Cardiac muscle cell (in vitro differentiated cells and primary cell): ENCODE results near the gene ERBB4. TPM values are rescaled to one million over a fixed set of nuclear protein-coding genes. Genes with fewer than 3 reads are reported as not detected.
"Not testable (repeated sequence)": the region's sequence is repeated elsewhere in the genome, so short reads cannot be mapped to it uniquely, and the experiment has no call there.

ENCODE experiments used
- DNase-seq, 2 donors: peaks; one replicate each; pipeline versions ENCODE4 v3.0.0 to v3.0.0-alpha.2; 2010 to 2017; ENCODE audit warnings: low read depth in 1 of 2, low spot score in 1 of 2
- H3K27ac ChIP-seq: fragments of 200-600 bp; sonication (generic); 2 replicates; pipeline ENCODE4 v1.5.1; 2016
- H3K27me3 ChIP-seq: fragments of 200-600 bp; sonication (generic); 2 replicates; pipeline ENCODE4 v1.6.0; 2016; ENCODE audit warnings: control low read depth
- H3K36me3 ChIP-seq: fragments of 200-600 bp; sonication (generic); 2 replicates; pipeline ENCODE4 v1.5.1; 2016; ENCODE audit warnings: control low read depth
- H3K4me1 ChIP-seq: fragments of 200-600 bp; sonication (generic); 2 replicates; pipeline ENCODE4 v1.8.1; 2017; ENCODE audit warnings: low read depth, mild to moderate bottlenecking, mixed run types
- H3K4me3 ChIP-seq: fragments of 200-600 bp; sonication (generic); 2 replicates; pipeline ENCODE4 v1.5.1; 2016; ENCODE audit warnings: mild to moderate bottlenecking
- H3K9me3 ChIP-seq: fragments of 200-600 bp; sonication (generic); 2 replicates; pipeline ENCODE4 v1.5.1; 2017; ENCODE audit warnings: low read depth, mild to moderate bottlenecking, control low read depth
- polyA plus RNA-seq: library from polyadenylated mRNA; unstranded; fragments of >200 nt; fragmentation: Nextera tagmentation; extraction: Ambion mirVana; gene quantifications from 2 replicates; pipeline ENCODE4 v1.2.1, GENCODE V29; 2016
- total RNA-seq: library from RNA; depleted of rRNA; stranded (reverse); fragments of >200 nt; gene quantifications from 2 replicates; pipeline ENCODE4 v1.2.3, GENCODE V29; 2016
- TF ChIP-seq, protein P1 (sequence below): IDR thresholded peaks from 2 replicates; pipeline ENCODE4 v1.5.1; 2012; ENCODE audit warnings: low read depth, mild to moderate bottlenecking, low read length

The ERBB4 gene
- total and polyA plus RNA-seq, 2 experiments from 2014 or later, result 38.1 to 42.1 TPM

DNA sequence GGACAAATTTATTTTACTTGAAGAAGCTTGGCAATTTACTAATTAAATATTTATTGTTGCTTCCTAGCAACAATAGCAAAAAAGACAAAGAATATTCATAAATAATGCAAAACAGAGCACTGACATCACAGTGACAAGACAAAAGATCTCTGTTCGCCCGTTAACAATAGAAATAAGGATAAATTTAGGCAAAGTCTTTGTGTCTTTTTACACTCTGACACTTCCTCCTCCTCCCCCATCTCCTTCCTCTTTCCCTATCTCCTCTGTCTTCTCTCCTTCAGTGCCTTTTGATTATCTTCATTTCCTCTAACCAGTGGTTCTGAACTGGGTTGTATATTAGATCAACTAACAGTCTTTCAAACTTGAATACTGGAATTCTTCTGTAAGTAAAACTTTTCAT is 808.4 kb downstream of the ERBB4 start:
- Histone ChIP-seq H3K4me1 (no peaks in the 10 kb centered on the region), H3K27ac (no peak overlapping the region), H3K27me3 (no peaks in the 10 kb centered on the region), H3K36me3 (no peaks in the 10 kb centered on the region), H3K4me3 (no peak overlapping the region), H3K9me3 (no peaks in the 10 kb centered on the region)
- DNase-seq, result no peak
- TF ChIP-seq, protein P1, sequence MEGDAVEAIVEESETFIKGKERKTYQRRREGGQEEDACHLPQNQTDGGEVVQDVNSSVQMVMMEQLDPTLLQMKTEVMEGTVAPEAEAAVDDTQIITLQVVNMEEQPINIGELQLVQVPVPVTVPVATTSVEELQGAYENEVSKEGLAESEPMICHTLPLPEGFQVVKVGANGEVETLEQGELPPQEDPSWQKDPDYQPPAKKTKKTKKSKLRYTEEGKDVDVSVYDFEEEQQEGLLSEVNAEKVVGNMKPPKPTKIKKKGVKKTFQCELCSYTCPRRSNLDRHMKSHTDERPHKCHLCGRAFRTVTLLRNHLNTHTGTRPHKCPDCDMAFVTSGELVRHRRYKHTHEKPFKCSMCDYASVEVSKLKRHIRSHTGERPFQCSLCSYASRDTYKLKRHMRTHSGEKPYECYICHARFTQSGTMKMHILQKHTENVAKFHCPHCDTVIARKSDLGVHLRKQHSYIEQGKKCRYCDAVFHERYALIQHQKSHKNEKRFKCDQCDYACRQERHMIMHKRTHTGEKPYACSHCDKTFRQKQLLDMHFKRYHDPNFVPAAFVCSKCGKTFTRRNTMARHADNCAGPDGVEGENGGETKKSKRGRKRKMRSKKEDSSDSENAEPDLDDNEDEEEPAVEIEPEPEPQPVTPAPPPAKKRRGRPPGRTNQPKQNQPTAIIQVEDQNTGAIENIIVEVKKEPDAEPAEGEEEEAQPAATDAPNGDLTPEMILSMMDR, result no peak

DNA sequence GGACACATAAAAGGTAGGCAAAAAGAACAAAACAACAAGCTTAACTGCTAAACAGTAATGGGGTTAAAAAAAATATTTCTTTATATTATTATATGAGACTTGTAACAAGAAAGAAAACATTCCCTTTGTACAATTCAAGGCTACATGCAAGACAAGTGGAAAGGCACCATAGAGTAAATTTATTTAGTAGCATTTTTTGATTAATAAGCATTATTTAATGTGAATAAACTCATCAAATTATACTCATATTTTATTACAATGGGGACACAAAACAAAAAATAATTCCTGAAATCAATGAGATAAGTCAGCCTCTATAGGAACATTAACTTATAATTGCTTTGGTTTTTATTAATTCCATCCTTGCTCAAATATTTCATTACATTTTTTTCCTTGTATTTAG is 809.2 kb downstream of the ERBB4 start:
- Histone ChIP-seq H3K27me3 (no peaks in the 10 kb centered on the region), H3K9me3 (no peaks in the 10 kb centered on the region), H3K4me3 (no peak overlapping the region), H3K27ac (no peak overlapping the region), H3K4me1 (no peaks in the 10 kb centered on the region), H3K36me3 (no peaks in the 10 kb centered on the region)
- TF ChIP-seq, protein P1, result no peak
- DNase-seq, result no peak

DNA sequence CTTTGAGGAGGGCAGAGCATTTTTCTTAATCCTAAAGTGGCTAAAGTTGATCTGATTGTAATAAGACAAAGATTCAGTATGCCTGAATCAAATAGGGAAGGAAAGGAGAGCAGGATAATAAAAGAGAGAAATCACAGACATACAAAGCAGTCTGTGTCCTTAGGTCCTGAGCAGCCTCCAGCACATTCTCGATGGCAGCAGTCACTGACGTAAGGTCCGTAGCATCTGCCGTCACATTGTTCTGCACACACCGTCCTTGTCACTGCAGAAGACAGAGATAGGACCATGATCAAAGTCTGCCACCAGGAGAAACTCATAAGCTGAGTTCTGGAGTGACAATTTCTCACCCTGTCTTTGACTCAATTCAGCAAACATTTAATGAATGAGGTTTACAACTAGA is 813.7 kb downstream of the ERBB4 start:
- no peaks in the 10 kb centered on the region for H3K9me3 ChIP-seq
- H3K4me1 ChIP-seq, result no peaks in the 10 kb centered on the region
- no peak overlapping the region for H3K27ac ChIP-seq
- H3K4me3 ChIP-seq, result no peak overlapping the region
- H3K27me3 ChIP-seq, result no peaks in the 10 kb centered on the region
- H3K36me3 ChIP-seq, result peaks cover 10% of the 10 kb centered on the region
- TF ChIP-seq, protein P1, result no peak
- DNase-seq, result no peak

DNA sequence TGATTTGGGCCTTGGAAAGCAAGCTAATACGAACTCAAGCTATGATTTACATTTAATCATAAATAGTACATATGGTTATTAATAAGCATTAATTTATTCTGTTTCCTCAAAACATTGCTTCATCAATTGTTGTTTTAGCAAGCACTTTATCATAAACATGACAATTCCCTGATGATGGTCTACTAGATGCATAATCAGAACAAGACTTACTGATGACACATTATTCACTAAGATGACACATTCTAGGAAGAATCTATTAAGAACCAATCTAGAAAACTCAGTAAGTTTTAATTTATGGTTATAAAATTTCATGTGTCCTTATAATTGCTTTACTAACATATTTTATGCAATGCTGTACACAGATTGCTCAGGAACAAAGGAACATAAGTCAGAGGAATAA is 815.2 kb downstream of the ERBB4 start:
- H3K27me3 ChIP-seq, result no peaks in the 10 kb centered on the region
- TF ChIP-seq, protein P1, result no peak
- no peaks in the 10 kb centered on the region for H3K4me1 ChIP-seq
- DNase-seq, result no peak
- H3K36me3 ChIP-seq, result peaks cover 10% of the 10 kb centered on the region
- H3K27ac ChIP-seq, result no peak overlapping the region
- no peaks in the 10 kb centered on the region for H3K9me3 ChIP-seq
- H3K4me3 ChIP-seq, result no peak overlapping the region

DNA sequence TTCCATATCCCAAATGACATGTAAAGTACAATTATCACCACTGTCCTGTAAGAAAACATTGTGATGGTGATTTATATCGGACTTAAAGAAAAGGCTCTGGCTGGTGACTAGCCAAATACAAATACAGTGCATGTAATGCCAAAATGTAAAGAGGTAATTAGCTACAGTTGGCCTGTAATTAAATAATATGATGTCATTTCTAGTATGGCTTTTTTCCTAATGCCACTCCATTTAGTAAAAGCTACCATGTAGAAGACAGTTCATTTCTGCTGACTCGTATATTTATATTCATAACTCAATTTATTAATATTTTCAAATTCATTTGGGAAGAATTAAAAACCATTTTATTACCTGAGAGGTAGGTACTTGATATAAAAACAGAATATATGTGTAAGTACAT is 815.7 kb downstream of the ERBB4 start:
- Histone ChIP-seq H3K27ac (no peak overlapping the region), H3K4me3 (no peak overlapping the region), H3K4me1 (no peaks in the 10 kb centered on the region), H3K27me3 (no peaks in the 10 kb centered on the region), H3K36me3 (peaks cover 10% of the 10 kb centered on the region), H3K9me3 (no peaks in the 10 kb centered on the region)
- DNase-seq, result no peak
- TF ChIP-seq, protein P1, result no peak

DNA sequence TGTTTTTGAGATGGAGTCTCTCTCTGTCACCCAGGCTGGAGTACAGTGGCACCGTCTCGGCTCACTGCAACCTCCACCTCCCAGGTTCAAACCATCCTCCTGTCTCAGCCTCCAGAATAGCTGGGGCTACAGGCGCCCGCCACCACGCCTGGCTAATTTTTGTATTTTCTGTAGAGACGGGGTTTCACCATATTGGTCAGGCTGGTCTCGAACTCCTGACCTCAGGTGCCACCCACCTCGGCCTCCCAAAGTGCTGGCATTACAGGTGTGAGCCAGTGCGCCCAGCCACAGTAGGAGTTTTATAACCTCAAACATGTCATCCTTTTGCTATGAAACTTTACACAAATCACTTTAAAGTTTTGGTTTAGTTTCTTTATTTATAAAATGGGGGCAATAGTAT is 816.7 kb downstream of the ERBB4 start:
- not testable (repeated sequence) for H3K27me3 ChIP-seq, H3K9me3 ChIP-seq, DNase-seq, H3K4me1 ChIP-seq, H3K4me3 ChIP-seq, H3K27ac ChIP-seq
- H3K36me3 ChIP-seq, result peaks cover 10% of the 10 kb centered on the region
